Measurements from ENCODE around the gene IDH2.
"Not testable (repeated sequence)": the region's sequence is repeated elsewhere in the genome, so short reads cannot be mapped to it uniquely, and the experiment has no call there.

IDH2 gene

GRCh38 chr15:90126596-90127435 lies 24.5 kb upstream of the IDH2 start:
- ATAC-seq = no peak
- peaks cover 9% of the 10 kb centered on the region for H3K27me3 Mint-ChIP-seq
- no peaks in the 10 kb centered on the region for H3K9me3 Mint-ChIP-seq
- H3K27ac Mint-ChIP-seq = no peak overlapping the region
- H3K4me1 Mint-ChIP-seq = peaks cover 8% of the 10 kb centered on the region
- no peaks in the 10 kb centered on the region for H3K36me3 Mint-ChIP-seq
- no peak overlapping the region for H3K4me3 Mint-ChIP-seq

- no peaks in the 10 kb centered on the region for H3K9me3 Mint-ChIP-seq
- H3K4me1 Mint-ChIP-seq = peaks cover under 1% of the 10 kb centered on the region
- no peak overlapping the region for H3K27ac Mint-ChIP-seq
- H3K36me3 Mint-ChIP-seq = no peaks in the 10 kb centered on the region
- no peak overlapping the region for H3K4me3 Mint-ChIP-seq
- ATAC-seq = no peak
- peaks cover 9% of the 10 kb centered on the region for H3K27me3 Mint-ChIP-seq
These were observed 23.8 kb upstream of the IDH2 start for GRCh38 chr15:90126022-90126421.

GRCh38 chr15:90124507-90124906 lies 22.2 kb upstream of the IDH2 start:
- Mint-ChIP-seq H3K27ac (no peak overlapping the region), H3K36me3 (no peaks in the 10 kb centered on the region), H3K27me3 (peaks cover 9% of the 10 kb centered on the region), H3K4me3 (no peak overlapping the region), H3K9me3 (no peaks in the 10 kb centered on the region), H3K4me1 (no peaks in the 10 kb centered on the region)
- ATAC-seq = no peak

- peaks cover 1% of the 10 kb centered on the region for H3K9me3 Mint-ChIP-seq
- ATAC-seq = no peak
- no peaks in the 10 kb centered on the region for H3K4me1 Mint-ChIP-seq
- H3K27ac Mint-ChIP-seq = no peak overlapping the region
- no peak overlapping the region for H3K4me3 Mint-ChIP-seq
- no peaks in the 10 kb centered on the region for H3K36me3 Mint-ChIP-seq
- H3K27me3 Mint-ChIP-seq = no peaks in the 10 kb centered on the region
These were observed 18.8 kb upstream of the IDH2 start for GRCh38 chr15:90121086-90121485.

GRCh38 chr15:90119367-90119766 lies 17.1 kb upstream of the IDH2 start:
- Mint-ChIP-seq H3K4me3 (no peak overlapping the region), H3K36me3 (peaks cover 3% of the 10 kb centered on the region), H3K27me3 (no peaks in the 10 kb centered on the region), H3K4me1 (no peaks in the 10 kb centered on the region), H3K27ac (no peak overlapping the region), H3K9me3 (peaks cover 5% of the 10 kb centered on the region)
- no peak for ATAC-seq

GRCh38 chr15:90115783-90116182 lies 13.5 kb upstream of the IDH2 start:
- peaks cover 6% of the 10 kb centered on the region for H3K9me3 Mint-ChIP-seq
- no peaks in the 10 kb centered on the region for H3K27me3 Mint-ChIP-seq
- peaks cover 6% of the 10 kb centered on the region for H3K36me3 Mint-ChIP-seq
- no peak overlapping the region for H3K4me3 Mint-ChIP-seq
- no peak overlapping the region for H3K27ac Mint-ChIP-seq
- no peaks in the 10 kb centered on the region for H3K4me1 Mint-ChIP-seq
- no peak for ATAC-seq

GRCh38 chr15:90114451-90114901 lies 12.2 kb upstream of the IDH2 start:
- Mint-ChIP-seq H3K4me3 (no peak overlapping the region), H3K9me3 (peaks cover 6% of the 10 kb centered on the region), H3K27me3 (no peaks in the 10 kb centered on the region), H3K27ac (no peak overlapping the region), H3K36me3 (peaks cover 6% of the 10 kb centered on the region), H3K4me1 (no peaks in the 10 kb centered on the region)
- no peak for ATAC-seq

GRCh38 chr15:90113166-90113565 lies 10.9 kb upstream of the IDH2 start:
- Mint-ChIP-seq H3K9me3 (peaks cover 6% of the 10 kb centered on the region), H3K27ac (no peak overlapping the region), H3K4me1 (no peaks in the 10 kb centered on the region), H3K36me3 (peaks cover 6% of the 10 kb centered on the region), H3K4me3 (no peak overlapping the region), H3K27me3 (no peaks in the 10 kb centered on the region)
- no peak for ATAC-seq

- not testable (repeated sequence) for H3K4me3 Mint-ChIP-seq, H3K36me3 Mint-ChIP-seq, H3K9me3 Mint-ChIP-seq, H3K27ac Mint-ChIP-seq, ATAC-seq, H3K4me1 Mint-ChIP-seq, H3K27me3 Mint-ChIP-seq
These were observed 7.0 kb upstream of the IDH2 start for GRCh38 chr15:90109163-90109751.

GRCh38 chr15:90108038-90108437 lies 5.8 kb upstream of the IDH2 start:
- H3K4me3 Mint-ChIP-seq, H3K27ac Mint-ChIP-seq, H3K4me1 Mint-ChIP-seq, H3K9me3 Mint-ChIP-seq, ATAC-seq, H3K36me3 Mint-ChIP-seq, H3K27me3 Mint-ChIP-seq: not testable (repeated sequence)

GRCh38 chr15:90106522-90107117 lies 4.4 kb upstream of the IDH2 start:
- no peak overlapping the region for H3K27ac Mint-ChIP-seq
- H3K9me3 Mint-ChIP-seq = no peaks in the 10 kb centered on the region
- no peak for ATAC-seq
- no peaks in the 10 kb centered on the region for H3K27me3 Mint-ChIP-seq
- no peaks in the 10 kb centered on the region for H3K36me3 Mint-ChIP-seq
- no peak overlapping the region for H3K4me3 Mint-ChIP-seq
- H3K4me1 Mint-ChIP-seq = peaks cover 9% of the 10 kb centered on the region

GRCh38 chr15:90105521-90105920 lies 3.3 kb upstream of the IDH2 start:
- Mint-ChIP-seq H3K27me3 (no peaks in the 10 kb centered on the region), H3K36me3 (no peaks in the 10 kb centered on the region), H3K27ac (no peak overlapping the region), H3K9me3 (no peaks in the 10 kb centered on the region), H3K4me3 (no peak overlapping the region), H3K4me1 (peaks cover 19% of the 10 kb centered on the region)
- no peak for ATAC-seq

- no peak for ATAC-seq
- H3K27ac Mint-ChIP-seq = no peak overlapping the region
- peaks cover 29% of the 10 kb centered on the region for H3K4me1 Mint-ChIP-seq
- H3K9me3 Mint-ChIP-seq = no peaks in the 10 kb centered on the region
- H3K27me3 Mint-ChIP-seq = no peaks in the 10 kb centered on the region
- no peaks in the 10 kb centered on the region for H3K36me3 Mint-ChIP-seq
- no peak overlapping the region for H3K4me3 Mint-ChIP-seq
These were observed 2.3 kb upstream of the IDH2 start for GRCh38 chr15:90104551-90104950.

- Mint-ChIP-seq H3K27ac (no peak overlapping the region), H3K9me3 (no peaks in the 10 kb centered on the region), H3K4me3 (no peak overlapping the region), H3K27me3 (no peaks in the 10 kb centered on the region), H3K36me3 (no peaks in the 10 kb centered on the region), H3K4me1 (peaks cover 36% of the 10 kb centered on the region)
- no peak for ATAC-seq
These were observed 1.5 kb upstream of the IDH2 start for GRCh38 chr15:90103701-90104329.

GRCh38 chr15:90101130-90101968 lies 919 bp downstream of the IDH2 start:
- peak; percentile 31 for ATAC-seq
- Mint-ChIP-seq H3K27ac (peak overlapping the region; percentile 82), H3K27me3 (no peaks in the 10 kb centered on the region)

More at GRCh38 chr15:90101130-90101968, 919 bp downstream of the IDH2 start:
- Mint-ChIP-seq H3K4me3 (peak overlapping the region; percentile 86), H3K9me3 (no peaks in the 10 kb centered on the region), H3K36me3 (no peaks in the 10 kb centered on the region), H3K4me1 (peaks cover 61% of the 10 kb centered on the region)

Data from stimulated activated memory B cell treated with anti-CD40 and anti-IgM and Interleukin-4, amounts not matched to agents 10 μg/mL and 1 μg/mL and 100 μg/mL, for 72 hours (primary cell).